ENCODE data around the gene MRPS33. TPM values are rescaled to one million over a fixed set of nuclear protein-coding genes. Genes with fewer than 3 reads are reported as not detected.
"Not testable (repeated sequence)": the region's sequence is repeated elsewhere in the genome, so short reads cannot be mapped to it uniquely, and the experiment has no call there.

The MRPS33 gene
- total RNA-seq = 15.3 and 18.1 TPM in 2 replicates

GRCh38 chr7:141014524-141015395 lies at the start of gene MRPS33:
Gene MRPS33 (minus strand): TSS chr7:141014952. CDS start chr7:141010633, 4,319 bp downstream.
- peak; percentile 81 for DNase-seq (ENCODE audit: extremely low read depth, low read depth, low spot score)

- DNase-seq (ENCODE audit: extremely low read depth, low read depth, low spot score) = no peak
These were observed 43.0 kb upstream of the MRPS33 start for GRCh38 chr7:141057788-141058187.

GRCh38 chr7:141055146-141055545 lies 40.4 kb upstream of the MRPS33 start:
- DNase-seq (ENCODE audit: extremely low read depth, low read depth, low spot score) = no peak

GRCh38 chr7:141053626-141054025 lies 38.9 kb upstream of the MRPS33 start:
- no peak for DNase-seq (ENCODE audit: extremely low read depth, low read depth, low spot score)

GRCh38 chr7:141045842-141046620 lies 31.3 kb upstream of the MRPS33 start:
- no peak for DNase-seq (ENCODE audit: extremely low read depth, low read depth, low spot score)

GRCh38 chr7:141045126-141045841 lies 30.5 kb upstream of the MRPS33 start:
- no peak for DNase-seq (ENCODE audit: extremely low read depth, low read depth, low spot score)

- no peak for DNase-seq (ENCODE audit: extremely low read depth, low read depth, low spot score)
These were observed 28.9 kb upstream of the MRPS33 start for GRCh38 chr7:141043616-141044015.

- no peak for DNase-seq (ENCODE audit: extremely low read depth, low read depth, low spot score)
These were observed 27.8 kb upstream of the MRPS33 start for GRCh38 chr7:141042222-141043193.

- no peak for DNase-seq (ENCODE audit: extremely low read depth, low read depth, low spot score)
These were observed 24.6 kb upstream of the MRPS33 start for GRCh38 chr7:141039376-141039775.

- DNase-seq (ENCODE audit: extremely low read depth, low read depth, low spot score) = not testable (repeated sequence)
These were observed 23.3 kb upstream of the MRPS33 start for GRCh38 chr7:141038100-141038499.

- DNase-seq (ENCODE audit: extremely low read depth, low read depth, low spot score) = not testable (repeated sequence)
These were observed 18.0 kb upstream of the MRPS33 start for GRCh38 chr7:141032539-141033323.

GRCh38 chr7:141028767-141029166 lies 14.0 kb upstream of the MRPS33 start:
- no peak for DNase-seq (ENCODE audit: extremely low read depth, low read depth, low spot score)

- DNase-seq (ENCODE audit: extremely low read depth, low read depth, low spot score) = no peak
These were observed 12.3 kb upstream of the MRPS33 start for GRCh38 chr7:141027043-141027442.

- DNase-seq (ENCODE audit: extremely low read depth, low read depth, low spot score) = no peak
These were observed 9.9 kb upstream of the MRPS33 start for GRCh38 chr7:141024668-141025067.

- DNase-seq (ENCODE audit: extremely low read depth, low read depth, low spot score) = no peak
These were observed 8.5 kb upstream of the MRPS33 start for GRCh38 chr7:141023295-141023694.

GRCh38 chr7:141017555-141017954 lies 2.8 kb upstream of the MRPS33 start:
- DNase-seq (ENCODE audit: extremely low read depth, low read depth, low spot score) = no peak

GRCh38 chr7:141016349-141016748 lies 1.6 kb upstream of the MRPS33 start:
- DNase-seq (ENCODE audit: extremely low read depth, low read depth, low spot score) = no peak

- DNase-seq (ENCODE audit: extremely low read depth, low read depth, low spot score) = no peak
These were observed 628 bp downstream of the MRPS33 start for GRCh38 chr7:141014125-141014523.

- DNase-seq (ENCODE audit: extremely low read depth, low read depth, low spot score) = no peak
These were observed 1.4 kb downstream of the MRPS33 start for GRCh38 chr7:141013345-141013715.
